IMR-90 (cell line): Measurements from ENCODE around the gene POLR1H. TPM values are rescaled to one million over a fixed set of nuclear protein-coding genes. Genes with fewer than 3 reads are reported as not detected.
A peak's percentile ranks its signal among the peaks of the same experiment; 100 is the strongest.

ENCODE experiments used
- ATAC-seq: fragments of 200-7000 bp; cut with Tn5 transposase; 2 replicates; pipeline ENCODE4 v1.9.1; 2020; ENCODE audit warnings: low read depth, mild to moderate bottlenecking, moderate library complexity
- Bru-seq: library from RNA; stranded (reverse); fragments of 400-500 nt; gene quantifications from one replicate; lab custom pipeline; 2021; lab: Mats Ljungman, UMichigan
- BruChase-seq, 2 experiments: library from RNA; stranded (reverse); fragments of 400-500 nt; gene quantifications; one replicate each; lab custom pipeline; 2021; lab: Mats Ljungman, UMichigan
- BruUV-seq: library from RNA; stranded (reverse); fragments of 400-500 nt; replicated peaks from 2 replicates; lab custom pipeline; 2021; lab: Mats Ljungman, UMichigan
- CTCF ChIA-PET: fragments of 300-600 bp; formaldehyde crosslinking; extraction: SDS; loops from one replicate; lab custom pipeline; 2021; ENCODE audit warnings: antibody characterized with exemption; lab: Yijun Ruan, JAX
- POLR2A ChIA-PET: fragments of 300-600 bp; sonication (Branson Sonifier 250); formaldehyde crosslinking; loops from one replicate; lab custom pipeline; 2022; ENCODE audit warnings: antibody characterized with exemption; ENCODE audit not compliant: unreplicated experiment; lab: Charles Lee
- DNase-seq: peaks from one replicate; pipeline ENCODE4 v3.0.0; 2013
- H2AFZ ChIP-seq: replicated peaks from 2 replicates; pipeline ENCODE3; 2013; ENCODE audit warnings: low read length, mild to moderate bottlenecking; ENCODE audit not compliant: poor library complexity
- H2AK5ac ChIP-seq: 2 replicates; pipeline ENCODE4 v1.6.1; 2013; ENCODE audit warnings: low read depth, low read length, inconsistent platforms
- H2AK9ac ChIP-seq: replicated peaks from 2 replicates; pipeline ENCODE3; 2013; ENCODE audit warnings: mild to moderate bottlenecking, low read depth, low read length, moderate library complexity; ENCODE audit not compliant: poor library complexity
- H2BK120ac ChIP-seq: 2 replicates; pipeline ENCODE4 v1.6.1; 2013; ENCODE audit warnings: low read depth, low read length, inconsistent platforms
- H2BK15ac ChIP-seq: 3 replicates; pipeline ENCODE4 v1.6.1; 2013; ENCODE audit warnings: low read depth, low read length, inconsistent platforms
- H2BK20ac ChIP-seq: 2 replicates; pipeline ENCODE4 v1.6.1; 2013; ENCODE audit warnings: low read depth, mild to moderate bottlenecking, inconsistent platforms, low read length, moderate library complexity
- H2BK5ac ChIP-seq: 2 replicates; pipeline ENCODE4 v1.6.1; 2013; ENCODE audit warnings: mild to moderate bottlenecking, low read depth, low read length, inconsistent platforms; ENCODE audit not compliant: poor library complexity, severe bottlenecking
- H3K14ac ChIP-seq: replicated peaks from 2 replicates; pipeline ENCODE4 v1.6.1; 2013; ENCODE audit warnings: low read depth, low read length, inconsistent platforms
- H3K18ac ChIP-seq: 2 replicates; pipeline ENCODE4 v1.6.1; 2013; ENCODE audit warnings: low read depth, low read length, control low read depth
- H3K23ac ChIP-seq: 2 replicates; pipeline ENCODE4 v1.6.1; 2013; ENCODE audit warnings: low read depth, low read length, inconsistent platforms
- H3K27ac ChIP-seq: 2 replicates; pipeline ENCODE4 v1.5.1; 2013; ENCODE audit warnings: mild to moderate bottlenecking, control low read depth, low read length; ENCODE audit not compliant: insufficient read depth
- H3K27me3 ChIP-seq: 2 replicates; pipeline ENCODE4 v1.6.1; 2013; ENCODE audit warnings: low read length; ENCODE audit not compliant: control insufficient read depth, insufficient read depth
- H3K36me3 ChIP-seq: 2 replicates; pipeline ENCODE4 v1.6.1; 2013; ENCODE audit warnings: low read length, mixed read lengths; ENCODE audit not compliant: control insufficient read depth, insufficient read depth
- H3K4ac ChIP-seq: 2 replicates; pipeline ENCODE4 v1.6.1; 2013; ENCODE audit warnings: low read depth, low read length, inconsistent platforms
- H3K4me1 ChIP-seq: 2 replicates; pipeline ENCODE4 v1.6.1; 2013; ENCODE audit warnings: low read length, mixed read lengths; ENCODE audit not compliant: control insufficient read depth, insufficient read depth
- H3K4me2 ChIP-seq: 2 replicates; pipeline ENCODE4 v1.6.1; 2013; ENCODE audit warnings: low read depth, mild to moderate bottlenecking, control low read depth, low read length, moderate library complexity
- H3K4me3 ChIP-seq: 2 replicates; pipeline ENCODE4 v1.5.1; 2013; ENCODE audit warnings: low read depth, mild to moderate bottlenecking, control low read depth, low read length, moderate library complexity; ENCODE audit not compliant: insufficient read depth
- H3K56ac ChIP-seq: 2 replicates; pipeline ENCODE4 v1.6.1; 2013; ENCODE audit warnings: low read length, inconsistent platforms; ENCODE audit not compliant: insufficient read depth; ENCODE audit errors: extremely low read depth
- H3K79me1 ChIP-seq, 2 experiments: 2 replicates each; pipeline ENCODE4 v1.6.1; 2013; ENCODE audit warnings: low read length in 2 of 2, inconsistent platforms in 1 of 2, low read depth in 1 of 2
- H3K9ac ChIP-seq: 2 replicates; pipeline ENCODE4 v1.6.1; 2013; ENCODE audit warnings: low read depth, low read length, control low read depth
- H3K9me1 ChIP-seq: 2 replicates; pipeline ENCODE4 v1.6.1; 2013; ENCODE audit warnings: low read length, inconsistent platforms; ENCODE audit not compliant: insufficient read depth
- H3K9me3 ChIP-seq: 2 replicates; pipeline ENCODE4 v1.6.1; 2013; ENCODE audit warnings: low read length; ENCODE audit not compliant: control insufficient read depth, insufficient read depth
- H4K20me1 ChIP-seq: 2 replicates; pipeline ENCODE4 v1.6.1; 2013; ENCODE audit warnings: low read length, inconsistent platforms; ENCODE audit not compliant: insufficient read depth
- H4K5ac ChIP-seq: 2 replicates; pipeline ENCODE4 v1.6.1; 2013; ENCODE audit warnings: mild to moderate bottlenecking, low read depth, low read length, control low read depth
- H4K8ac ChIP-seq, 2 experiments: 2 replicates each; pipeline ENCODE4 v1.6.1; 2013; ENCODE audit warnings: low read depth in 2 of 2, low read length in 2 of 2, control low read depth in 1 of 2, inconsistent platforms in 1 of 2
- H4K91ac ChIP-seq: 2 replicates; pipeline ENCODE4 v1.6.1; 2013; ENCODE audit warnings: low read depth, low read length, inconsistent platforms; ENCODE audit not compliant: insufficient read depth
- BHLHE40 ChIP-seq: fragments of 150-350 bp; IDR thresholded peaks from 2 replicates; pipeline ENCODE4 v1.6.1; 2016; ENCODE audit warnings: mild to moderate bottlenecking, low read depth, low read length
- CEBPB ChIP-seq: IDR thresholded peaks from 2 replicates; pipeline ENCODE4 v1.6.1; 2012; ENCODE audit warnings: low read depth, low read length, improper control_type of control experiment
- CHD1 ChIP-seq: IDR thresholded peaks from 2 replicates; pipeline ENCODE4 v1.6.1; 2012; ENCODE audit warnings: low read depth, low read length, improper control_type of control experiment
- CTCF ChIP-seq: conservative IDR thresholded peaks from 2 replicates; pipeline ENCODE4 v1.5.1; 2012; ENCODE audit warnings: mild to moderate bottlenecking, low read depth, low read length, improper control_type of control experiment
- ELK1 ChIP-seq: fragments of 150-350 bp; IDR thresholded peaks from 2 replicates; pipeline ENCODE4 v1.6.1; 2016; ENCODE audit warnings: low read depth, mild to moderate bottlenecking, low read length, moderate library complexity, borderline replicate concordance
- FOS ChIP-seq: fragments of 150-350 bp; IDR thresholded peaks from 2 replicates; pipeline ENCODE4 v1.6.1; 2016; ENCODE audit warnings: low read depth, low read length
- MAZ ChIP-seq: IDR thresholded peaks from 2 replicates; pipeline ENCODE4 v1.6.1; 2012; ENCODE audit warnings: low read depth, mild to moderate bottlenecking, low read length, improper control_type of control experiment, moderate library complexity, borderline replicate concordance
- NFE2L2 ChIP-seq: fragments of 150-350 bp; IDR thresholded peaks from 2 replicates; pipeline ENCODE4 v1.6.1; 2016; ENCODE audit warnings: low read depth, mild to moderate bottlenecking, low read length
- POLR2A ChIP-seq: IDR thresholded peaks from 2 replicates; pipeline ENCODE4 v1.6.1; 2012; ENCODE audit warnings: mild to moderate bottlenecking, low read depth, low read length
- RAD21 ChIP-seq: IDR thresholded peaks from 2 replicates; pipeline ENCODE4 v1.6.1; 2012; ENCODE audit warnings: low read length, improper control_type of control experiment
- RFX5 ChIP-seq: IDR thresholded peaks from 2 replicates; pipeline ENCODE4 v1.8.0; 2012; ENCODE audit warnings: low read depth, mild to moderate bottlenecking, low read length, moderate library complexity
- SMC3 ChIP-seq: fragments of 150-350 bp; IDR thresholded peaks from 2 replicates; pipeline ENCODE4 v1.6.1; 2016; ENCODE audit warnings: low read depth, mild to moderate bottlenecking, antibody characterized with exemption, low read length, moderate library complexity
- WGBS, 2 experiments: methylation state at CpG; one replicate each; pipeline versions ENCODE4 v1.1.5 to v1.1.7; 2013; ENCODE audit warnings: missing lambda C conversion rate in 2 of 2; ENCODE audit not compliant: insufficient read length in 1 of 2; ENCODE audit errors: extremely low coverage in 2 of 2; 5-methylcytosine and 5-hydroxymethylcytosine counted together
- dilution Hi-C: fragments of 300-500 bp; cut with HindIII; formaldehyde crosslinking; loops from one replicate; pipeline ENCODE4 v1.14.3; 2018; ENCODE audit warnings: low sequenced_read_pairs; ENCODE audit not compliant: unreplicated experiment
- in situ Hi-C: fragments of 300-500 bp; cut with MboI; formaldehyde crosslinking; loops from 3 replicates; pipeline ENCODE4 v1.14.3; 2019; ENCODE audit warnings: low sequenced_read_pairs, inconsistent platforms, mixed read lengths
- intact Hi-C: fragments of 100-400 bp; cut with micrococcal nuclease; formaldehyde crosslinking; loops from 2 replicates; pipeline ENCODE4 v1.10.0; 2022
- long read RNA-seq: library from polyadenylated mRNA; unstranded; transcript quantifications from one replicate; pipeline ENCODE4 v2.0.0, GENCODE V29; 2021; ENCODE audit not compliant: unreplicated experiment
- polyA plus RNA-seq, 3 experiments: library from polyadenylated mRNA; depleted of rRNA; stranded (reverse); fragments of >200 nt; gene quantifications; 2 replicates each; pipeline ENCODE4 v1.2.3, GENCODE V29; 2012; ENCODE audit warnings: low replicate concordance in 1 of 3
- total RNA-seq: library from RNA; depleted of rRNA; stranded (reverse); fragments of >200 nt; gene quantifications from 2 replicates; pipeline ENCODE4 v1.2.3, GENCODE V29; 2012; rRNA removed

The POLR1H gene
- 34.6 and 35.0 TPM in 2 replicates for total RNA-seq
- 24.6 and 25.5 TPM in 2 replicates for polyA plus RNA-seq (2012; rRNA removed)
- polyA plus RNA-seq (2012; cell fraction: cytosol; rRNA removed), result 36.5 and 36.8 TPM in 2 replicates
- 18.3 and 22.1 TPM in 2 replicates for polyA plus RNA-seq (2012; cell fraction: nucleus; rRNA removed; ENCODE audit: low replicate concordance)
- percentile 47 among the genes with signal in this experiment for Bru-seq, nascent RNA
- BruChase-seq, experiment 1, labeled RNA remaining after a 6-hour chase, result percentile 38 among the genes with signal in this experiment
- BruChase-seq, experiment 2, labeled RNA remaining after a 2-hour chase, result percentile 44 among the genes with signal in this experiment
- long read RNA-seq, transcript ZNRD1-201 (4 exons, 864 nt), result major isoform, 5 of 7 reads
- long read RNA-seq, partial matches to known transcripts, result 0 of 7 reads
- long read RNA-seq, other reads (novel, unspliced or antisense), result 1 of 7 reads

DNA sequence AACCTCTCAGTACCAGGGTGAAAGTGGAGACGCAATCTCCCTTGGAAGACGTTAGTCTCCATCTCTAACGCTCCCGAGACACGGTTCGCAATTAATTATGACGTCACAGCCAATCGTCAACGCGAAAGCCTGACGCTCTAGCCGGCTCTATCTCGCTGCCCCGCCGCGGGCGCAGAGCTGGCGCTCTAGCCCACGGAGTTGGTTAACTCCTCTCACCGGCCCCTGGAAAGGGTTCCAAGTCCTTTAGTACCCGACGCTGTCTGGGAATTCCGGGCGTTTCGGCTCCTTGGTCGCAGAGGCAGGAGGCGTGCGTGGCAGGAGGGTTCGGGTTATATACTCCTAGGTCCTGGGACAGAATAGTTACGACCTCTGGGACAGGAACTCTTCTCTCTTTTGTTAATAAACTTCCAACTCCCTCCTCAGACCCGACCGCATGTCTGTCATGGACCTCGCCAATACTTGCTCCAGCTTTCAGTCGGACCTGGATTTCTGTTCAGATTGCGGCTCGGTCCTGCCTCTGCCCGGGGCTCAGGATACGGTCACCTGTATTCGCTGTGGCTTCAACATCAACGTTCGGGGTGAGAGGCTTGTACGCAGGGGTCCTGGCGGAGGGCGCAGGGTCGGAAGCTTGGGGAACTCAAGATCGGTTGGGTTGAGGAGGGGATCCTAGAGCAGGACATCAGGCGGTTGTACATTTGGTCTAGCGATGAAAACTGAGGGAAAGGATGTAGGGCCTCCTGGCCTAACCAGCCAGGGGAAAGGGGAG is at the start of gene POLR1H:
POLR1H (plus strand) TSS at position 174 of the 766 bp plus-strand sequence; CDS start at position 434, 260 bp downstream.
- Histone ChIP-seq H3K56ac (peak within 1 kb of the TSS; percentile 94), H2BK120ac (peak within 1 kb of the TSS; percentile 41), H2BK5ac (peak within 1 kb of the TSS; percentile 56), H3K23ac (peak within 1 kb of the TSS; percentile 80), H4K91ac (peak within 1 kb of the TSS; percentile 76), H2AFZ (peak within 1 kb of the TSS; percentile 92), H2BK15ac (peak within 1 kb of the TSS; percentile 13; the same call in 1 of the 3 replicates), H3K4ac (peak within 1 kb of the TSS; percentile 89), H3K18ac (peak within 1 kb of the TSS; percentile 43), H3K9me3 (no peaks in the 10 kb centered on the region), H4K5ac (peak within 1 kb of the TSS; percentile 97), H2BK20ac (no peak within 1 kb of the TSS), H2AK9ac (peak within 1 kb of the TSS; percentile 90), H3K14ac (peak within 1 kb of the TSS; percentile 74), H3K4me3 (peak within 1 kb of the TSS; percentile 83), H4K20me1 (no peaks in the 10 kb centered on the region), H3K27me3 (no peaks in the 10 kb centered on the region), H4K8ac (peak within 1 kb of the TSS; percentile 97 to 98), H3K4me1 (peaks cover 3% of the 10 kb centered on the region), H3K9ac (peak within 1 kb of the TSS; percentile 98), H3K36me3 (no peaks in the 10 kb centered on the region), H2AK5ac (peak within 1 kb of the TSS; percentile 54), H3K9me1 (peaks cover 5% of the 10 kb centered on the region), H3K79me1 (peaks cover 22 to 32% of the 10 kb centered on the region in 2 experiments), H3K27ac (peak within 1 kb of the TSS; percentile 76), H3K4me2 (peak within 1 kb of the TSS; percentile 98)
- ATAC-seq (peak; percentile 98), DNase-seq (peak; percentile 96)
- POLR2A ChIA-PET, result interaction anchor here (0.5 kb wide), 1 partner anchor 30 kb away, joined by 3 read pairs; no protein-coding TSS in a partner anchor
- CTCF ChIA-PET, result no interaction called here
- in situ Hi-C loops (no loop called here), dilution Hi-C loops (no loop called here), intact Hi-C loops (no loop called here)
- TSS peak; percentile 62 for BruUV-seq
- 0% methylated on average over 20 of the region's 48 CpGs; no CpG with 5 or more reads in 1 of the 2 experiments for WGBS, 2 experiments
- no peak for TF ChIP-seq RFX5
- no peak for TF ChIP-seq FOS
- TF ChIP-seq CHD1, result no peak
- no peak for TF ChIP-seq NFE2L2
- TF ChIP-seq RAD21, result no peak
- TF ChIP-seq SMC3, result no peak
- no peak for TF ChIP-seq ELK1
- TF ChIP-seq POLR2A, result peak; percentile 92
- TF ChIP-seq BHLHE40, result 0 out of 2 replicates have a peak, but pooled peaks have one; percentile 5
- peak; percentile 55; the same call in 1 of the 2 replicates for TF ChIP-seq MAZ
- TF ChIP-seq CTCF, result no peak
- peak; percentile 47; the same call in 1 of the 2 replicates for TF ChIP-seq CEBPB
